ENCODE measurements around the gene COPS7A.

GRCh38 chr12:6750506-6750905 is 26.7 kb downstream of the COPS7A start:
- TF ChIP-seq, protein P1, sequence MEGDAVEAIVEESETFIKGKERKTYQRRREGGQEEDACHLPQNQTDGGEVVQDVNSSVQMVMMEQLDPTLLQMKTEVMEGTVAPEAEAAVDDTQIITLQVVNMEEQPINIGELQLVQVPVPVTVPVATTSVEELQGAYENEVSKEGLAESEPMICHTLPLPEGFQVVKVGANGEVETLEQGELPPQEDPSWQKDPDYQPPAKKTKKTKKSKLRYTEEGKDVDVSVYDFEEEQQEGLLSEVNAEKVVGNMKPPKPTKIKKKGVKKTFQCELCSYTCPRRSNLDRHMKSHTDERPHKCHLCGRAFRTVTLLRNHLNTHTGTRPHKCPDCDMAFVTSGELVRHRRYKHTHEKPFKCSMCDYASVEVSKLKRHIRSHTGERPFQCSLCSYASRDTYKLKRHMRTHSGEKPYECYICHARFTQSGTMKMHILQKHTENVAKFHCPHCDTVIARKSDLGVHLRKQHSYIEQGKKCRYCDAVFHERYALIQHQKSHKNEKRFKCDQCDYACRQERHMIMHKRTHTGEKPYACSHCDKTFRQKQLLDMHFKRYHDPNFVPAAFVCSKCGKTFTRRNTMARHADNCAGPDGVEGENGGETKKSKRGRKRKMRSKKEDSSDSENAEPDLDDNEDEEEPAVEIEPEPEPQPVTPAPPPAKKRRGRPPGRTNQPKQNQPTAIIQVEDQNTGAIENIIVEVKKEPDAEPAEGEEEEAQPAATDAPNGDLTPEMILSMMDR (optimal IDR thresholded peaks at IDR 0.05 in 1 of 3, IDR thresholded peaks at IDR 0.05 in 1 of 3, conservative IDR thresholded peaks at IDR 0.05 in 1 of 3; ENCODE audit: extremely low read depth in 1 of 3, insufficient read depth in 2 of 3, low read length in 3 of 3): no peak
- TF ChIP-seq EZH2 (IDR thresholded peaks at IDR 0.05; ENCODE audit: low read length): no peak

Measured in keratinocyte (primary cell).